ENCODE results near the gene IFIT1B.

Gene IFIT1B

DNA sequence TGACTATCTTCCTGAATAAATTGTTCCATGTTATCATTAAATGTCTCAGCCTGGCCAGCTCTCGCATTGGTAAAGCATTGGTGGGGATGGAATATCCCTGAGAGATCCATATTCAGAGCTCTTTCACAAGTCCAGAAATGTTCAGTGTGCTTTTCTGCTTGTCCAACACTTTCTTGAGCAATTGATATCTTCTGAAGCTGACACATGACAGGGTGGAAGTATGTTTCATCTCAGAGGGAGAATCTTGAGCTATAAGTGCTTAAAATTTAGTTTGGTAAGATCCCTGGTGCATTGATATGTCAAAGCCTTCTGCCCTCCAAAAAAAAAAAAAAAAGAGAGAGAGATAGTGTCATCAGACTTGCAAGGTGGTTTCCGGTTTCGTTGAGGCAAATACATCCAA, 42.6 kb upstream of the IFIT1B start:
- H3K4me3 ChIP-seq (ENCODE audit: low read depth, low read length): no peak overlapping the region
- TF ChIP-seq, protein P1, sequence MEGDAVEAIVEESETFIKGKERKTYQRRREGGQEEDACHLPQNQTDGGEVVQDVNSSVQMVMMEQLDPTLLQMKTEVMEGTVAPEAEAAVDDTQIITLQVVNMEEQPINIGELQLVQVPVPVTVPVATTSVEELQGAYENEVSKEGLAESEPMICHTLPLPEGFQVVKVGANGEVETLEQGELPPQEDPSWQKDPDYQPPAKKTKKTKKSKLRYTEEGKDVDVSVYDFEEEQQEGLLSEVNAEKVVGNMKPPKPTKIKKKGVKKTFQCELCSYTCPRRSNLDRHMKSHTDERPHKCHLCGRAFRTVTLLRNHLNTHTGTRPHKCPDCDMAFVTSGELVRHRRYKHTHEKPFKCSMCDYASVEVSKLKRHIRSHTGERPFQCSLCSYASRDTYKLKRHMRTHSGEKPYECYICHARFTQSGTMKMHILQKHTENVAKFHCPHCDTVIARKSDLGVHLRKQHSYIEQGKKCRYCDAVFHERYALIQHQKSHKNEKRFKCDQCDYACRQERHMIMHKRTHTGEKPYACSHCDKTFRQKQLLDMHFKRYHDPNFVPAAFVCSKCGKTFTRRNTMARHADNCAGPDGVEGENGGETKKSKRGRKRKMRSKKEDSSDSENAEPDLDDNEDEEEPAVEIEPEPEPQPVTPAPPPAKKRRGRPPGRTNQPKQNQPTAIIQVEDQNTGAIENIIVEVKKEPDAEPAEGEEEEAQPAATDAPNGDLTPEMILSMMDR (IDR thresholded peaks at IDR 0.05; ENCODE audit: insufficient read depth, low read length, missing control alignments): no peak
- POLR2A ChIA-PET: no interaction called here
- CTCF ChIA-PET: interaction anchor here (0.7 to 1.1 kb wide), 3 partner anchors 11 to 54 kb away, joined by 3 to 4 read pairs (median 3); no protein-coding TSS in a partner anchor
- DNase-seq (ENCODE audit: low read depth, low spot score): no peak

DNA sequence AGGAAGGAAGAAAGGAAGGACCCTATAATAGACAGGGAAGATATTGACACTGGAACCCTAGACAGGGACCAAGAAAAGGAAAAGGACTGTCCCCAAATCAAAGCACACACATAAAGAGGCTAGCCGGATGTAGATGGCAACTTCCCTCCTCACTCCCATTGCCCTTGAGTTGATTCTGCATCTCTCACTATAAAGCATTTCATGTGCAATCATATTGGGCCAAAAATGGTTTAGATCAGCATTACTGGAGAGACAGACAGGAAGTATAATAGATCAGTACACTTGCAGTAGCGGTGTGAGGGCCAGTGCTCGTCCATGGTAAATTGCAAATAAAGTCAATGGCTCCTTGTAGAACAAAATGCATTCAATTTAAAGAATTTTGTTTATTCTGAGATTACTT, 41.6 kb upstream of the IFIT1B start:
- ChIA-PET CTCF (interaction anchor here (0.6 kb wide), 1 partner anchor 44 kb away, joined by 3 read pairs; no protein-coding TSS in a partner anchor), POLR2A (interaction anchor here (1.0 kb wide), 1 partner anchor 8 kb away, joined by 3 read pairs; the partner anchor contains the start of gene IFIT3)
- no peak for DNase-seq (ENCODE audit: low read depth, low spot score)
- H3K4me3 ChIP-seq (ENCODE audit: low read depth, low read length): no peak overlapping the region
- TF ChIP-seq, protein P1 (IDR thresholded peaks at IDR 0.05; ENCODE audit: insufficient read depth, low read length, missing control alignments): no peak

DNA sequence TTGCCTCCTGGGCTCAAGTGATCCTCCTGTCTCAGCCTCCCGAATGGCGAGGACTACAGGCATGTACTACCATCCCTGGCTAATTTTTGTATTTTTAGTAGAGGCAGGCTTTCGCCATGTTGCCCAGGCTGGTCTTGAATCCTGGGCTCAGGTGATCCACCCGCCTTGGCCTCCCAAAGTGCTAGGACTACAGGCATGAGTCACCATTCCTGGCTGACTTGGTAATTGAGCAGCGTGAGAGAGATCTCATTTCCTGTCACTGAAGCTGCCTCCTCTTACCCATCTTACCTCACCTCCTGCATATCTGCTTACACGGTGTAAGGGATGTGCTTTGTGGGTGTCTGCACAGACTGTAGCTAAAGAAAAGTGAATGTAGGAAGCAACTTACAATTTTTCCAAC, 40.4 kb upstream of the IFIT1B start:
- peak; percentile 45 for DNase-seq (ENCODE audit: low read depth, low spot score)
- POLR2A ChIA-PET: no interaction called here
- TF ChIP-seq, protein P1 (IDR thresholded peaks at IDR 0.05; ENCODE audit: insufficient read depth, low read length, missing control alignments): no peak
- no peak overlapping the region for H3K4me3 ChIP-seq (ENCODE audit: low read depth, low read length)
- CTCF ChIA-PET: no interaction called here

DNA sequence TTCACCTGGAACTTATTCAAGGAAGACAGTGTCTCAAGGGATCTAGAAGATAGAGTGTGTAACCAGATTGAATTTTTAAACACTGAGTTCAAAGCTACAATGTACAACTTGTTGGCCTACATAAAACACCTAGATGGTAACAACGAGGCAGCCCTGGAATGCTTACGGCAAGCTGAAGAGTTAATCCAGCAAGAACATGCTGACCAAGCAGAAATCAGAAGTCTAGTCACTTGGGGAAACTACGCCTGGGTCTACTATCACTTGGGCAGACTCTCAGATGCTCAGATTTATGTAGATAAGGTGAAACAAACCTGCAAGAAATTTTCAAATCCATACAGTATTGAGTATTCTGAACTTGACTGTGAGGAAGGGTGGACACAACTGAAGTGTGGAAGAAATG, 39.1 kb upstream of the IFIT1B start:
- TF ChIP-seq, protein P1 (IDR thresholded peaks at IDR 0.05; ENCODE audit: insufficient read depth, low read length, missing control alignments): no peak
- POLR2A ChIA-PET: no interaction called here
- H3K4me3 ChIP-seq (ENCODE audit: low read depth, low read length): no peak overlapping the region
- CTCF ChIA-PET: interaction anchor here (1.1 kb wide), 1 partner anchor 31 kb away, joined by 3 read pairs; no protein-coding TSS in a partner anchor
- no peak for DNase-seq (ENCODE audit: low read depth, low spot score)

DNA sequence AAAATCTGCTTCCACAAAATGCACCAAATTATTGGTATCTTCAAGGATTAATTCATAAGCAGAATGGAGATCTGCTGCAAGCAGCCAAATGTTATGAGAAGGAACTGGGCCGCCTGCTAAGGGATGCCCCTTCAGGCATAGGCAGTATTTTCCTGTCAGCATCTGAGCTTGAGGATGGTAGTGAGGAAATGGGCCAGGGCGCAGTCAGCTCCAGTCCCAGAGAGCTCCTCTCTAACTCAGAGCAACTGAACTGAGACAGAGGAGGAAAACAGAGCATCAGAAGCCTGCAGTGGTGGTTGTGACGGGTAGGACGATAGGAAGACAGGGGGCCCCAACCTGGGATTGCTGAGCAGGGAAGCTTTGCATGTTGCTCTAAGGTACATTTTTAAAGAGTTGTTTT, 38.0 kb upstream of the IFIT1B start:
- TF ChIP-seq, protein P1 (IDR thresholded peaks at IDR 0.05; ENCODE audit: insufficient read depth, low read length, missing control alignments): no peak
- DNase-seq (ENCODE audit: low read depth, low spot score): no peak
- CTCF ChIA-PET: interaction anchor here (1.3 kb wide), 1 partner anchor 13 kb away, joined by 3 read pairs; no protein-coding TSS in a partner anchor
- POLR2A ChIA-PET: no interaction called here
- H3K4me3 ChIP-seq (ENCODE audit: low read depth, low read length): no peak overlapping the region

DNA sequence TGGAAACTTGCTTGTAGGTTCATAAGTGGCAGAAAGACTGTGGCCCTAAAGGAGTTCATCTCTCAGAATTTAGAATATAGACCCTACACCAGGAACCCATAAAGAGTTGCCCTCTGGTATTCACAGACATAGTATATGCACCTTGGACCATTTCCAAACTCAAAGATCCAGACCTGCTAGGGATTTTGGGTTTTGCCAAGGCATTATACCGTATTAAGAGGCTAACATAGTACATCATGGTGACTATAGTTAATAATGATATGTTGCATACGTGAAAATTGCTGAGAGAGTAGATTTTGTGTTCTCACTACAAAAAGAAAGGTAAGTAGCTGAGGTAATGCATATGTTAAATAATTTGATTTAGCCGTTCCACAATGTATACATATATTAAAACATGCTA, 36.2 kb upstream of the IFIT1B start:
- CTCF ChIA-PET: interaction anchor here (1.7 to 1.9 kb wide), 2 partner anchors 22 to 27 kb away, joined by 4 to 5 read pairs; no protein-coding TSS in a partner anchor
- POLR2A ChIA-PET: no interaction called here
- TF ChIP-seq, protein P1 (IDR thresholded peaks at IDR 0.05; ENCODE audit: insufficient read depth, low read length, missing control alignments): no peak
- no peak overlapping the region for H3K4me3 ChIP-seq (ENCODE audit: low read depth, low read length)
- DNase-seq (ENCODE audit: low read depth, low spot score): no peak

Data from AG04449 (cell line).